HG02970 (cell line): ENCODE measurements around the gene DUSP2.
A peak's percentile ranks its signal among the peaks of the same experiment; 100 is the strongest.

ENCODE experiments used
- ATAC-seq: cut with Tn5 transposase; IDR thresholded peaks from one replicate; pipeline ENCODE4 v1.9.1; 2021; ENCODE audit warnings: mild to moderate bottlenecking, moderate library complexity, moderate number of reproducible peaks; ENCODE audit not compliant: unreplicated experiment, low FRiP score

Gene DUSP2

GRCh38 chr2:96145036-96145847 lies at the start of gene DUSP2:
Gene DUSP2 (minus strand): TSS chr2:96145440. CDS start chr2:96145354, 86 bp downstream.
- peak; percentile 46 for ATAC-seq

GRCh38 chr2:96191937-96192670 lies 46.9 kb upstream of the DUSP2 start:
- no peak for ATAC-seq

DNA sequence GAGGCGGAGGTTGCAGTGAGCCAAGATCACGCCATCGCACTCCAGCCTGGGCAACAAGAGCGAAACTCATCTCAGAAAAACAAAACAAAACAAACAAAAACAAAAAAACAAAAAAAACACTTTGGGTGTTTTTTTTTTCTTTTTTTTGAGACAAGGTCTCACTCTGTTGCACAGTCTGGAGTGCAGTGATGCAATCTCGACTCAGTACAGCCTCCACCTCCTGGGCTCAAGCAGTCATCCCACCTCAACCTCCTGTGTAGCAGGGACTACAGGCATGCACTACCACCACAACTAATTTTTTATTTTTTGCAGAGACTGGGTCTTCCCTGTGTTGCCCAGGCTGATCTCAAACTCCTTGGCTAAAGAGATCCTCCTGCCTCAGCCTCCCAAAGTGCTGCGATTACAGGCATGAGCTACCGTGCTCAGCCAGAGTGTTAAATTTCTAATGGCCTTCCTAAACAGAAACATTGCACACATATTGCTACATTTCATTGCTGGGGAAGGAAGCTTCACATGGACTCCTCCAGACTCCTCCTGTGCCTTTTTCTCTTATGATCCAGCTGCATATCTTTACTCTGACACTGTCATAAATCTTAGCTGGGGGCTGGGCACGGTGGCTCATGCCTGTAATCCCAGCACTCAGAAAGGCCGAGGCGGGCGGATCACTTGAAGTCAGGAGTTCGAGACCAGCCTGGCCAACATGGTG lies 43.7 kb upstream of the DUSP2 start:
- ATAC-seq, result no peak

DNA sequence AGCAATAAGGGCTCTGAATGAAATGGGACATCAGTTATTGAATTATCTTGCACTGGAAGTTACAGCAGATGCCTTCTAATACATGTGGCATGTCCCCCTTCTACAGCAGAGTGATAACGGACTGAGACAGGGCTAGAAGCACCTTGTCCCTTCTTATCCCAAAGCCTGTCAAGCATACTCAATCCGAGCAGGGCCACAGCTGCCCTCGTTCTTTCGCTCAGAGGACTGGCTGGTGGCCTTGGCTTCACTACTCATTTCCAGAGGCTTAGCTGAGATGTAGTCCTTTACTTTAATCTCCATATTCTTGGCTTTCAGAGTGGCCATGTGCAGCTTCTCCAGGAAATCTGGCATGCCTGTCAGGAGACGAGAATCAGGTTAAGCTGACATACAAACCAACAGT lies 41.3 kb upstream of the DUSP2 start:
- ATAC-seq, result no peak

DNA sequence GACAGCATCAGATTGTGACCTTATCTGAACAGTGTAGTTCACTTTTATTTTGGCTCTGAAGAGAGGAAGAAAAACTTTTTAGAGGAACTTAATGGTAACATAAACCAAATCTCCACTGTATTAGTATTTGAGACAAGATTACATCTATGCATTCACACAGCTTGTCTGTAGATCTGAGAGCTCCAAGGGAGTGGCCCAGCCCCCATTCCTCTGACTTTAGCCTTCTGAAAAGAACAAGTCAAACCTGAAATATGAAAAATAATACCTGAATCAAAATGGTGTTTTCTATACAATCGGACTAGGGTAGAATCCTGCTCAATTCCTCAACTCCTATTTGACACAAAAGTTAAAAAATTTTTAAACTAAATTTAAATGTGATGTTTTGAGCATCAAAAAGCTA lies 40.3 kb upstream of the DUSP2 start:
- ATAC-seq, result no peak

DNA sequence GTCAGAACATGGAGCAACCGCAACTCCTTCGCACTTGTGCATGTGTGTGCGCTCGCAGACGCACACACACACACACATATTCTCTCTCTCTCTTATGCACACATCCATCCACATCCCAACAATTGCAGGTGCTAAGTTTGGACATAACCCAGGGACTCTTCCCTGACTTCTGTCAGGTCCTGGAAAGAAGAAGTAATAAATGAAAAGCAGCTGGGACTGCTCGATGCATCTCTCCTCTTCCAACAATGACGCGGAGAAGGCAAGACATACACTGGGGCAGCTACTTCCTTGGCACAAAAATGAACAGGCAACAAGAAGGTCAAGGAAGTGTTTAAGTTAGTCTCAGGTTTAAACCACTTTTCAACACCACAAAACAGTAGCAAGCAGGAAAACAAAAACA lies 39.7 kb upstream of the DUSP2 start:
- no peak for ATAC-seq

- no peak for ATAC-seq
Observed at GRCh38 chr2:96184188-96184587, 38.9 kb upstream of the DUSP2 start.

DNA sequence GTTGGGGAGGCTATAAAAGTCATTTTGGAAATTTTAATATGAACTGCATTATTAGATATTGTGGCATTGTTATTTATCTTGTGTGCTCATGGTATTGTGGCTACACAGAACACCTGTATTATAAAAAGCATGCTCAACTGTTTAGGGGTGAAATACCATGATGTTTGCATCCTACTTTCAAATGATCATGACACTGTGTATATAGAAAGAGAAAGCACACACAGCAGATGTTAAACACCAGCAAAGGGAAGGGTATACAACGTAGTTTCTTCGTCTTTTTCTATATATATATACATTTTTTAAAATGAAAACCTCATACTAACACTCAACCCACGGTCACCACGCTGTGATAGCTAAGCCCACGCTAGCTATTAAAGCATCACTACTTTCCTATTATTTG lies 36.3 kb upstream of the DUSP2 start:
- no peak for ATAC-seq

DNA sequence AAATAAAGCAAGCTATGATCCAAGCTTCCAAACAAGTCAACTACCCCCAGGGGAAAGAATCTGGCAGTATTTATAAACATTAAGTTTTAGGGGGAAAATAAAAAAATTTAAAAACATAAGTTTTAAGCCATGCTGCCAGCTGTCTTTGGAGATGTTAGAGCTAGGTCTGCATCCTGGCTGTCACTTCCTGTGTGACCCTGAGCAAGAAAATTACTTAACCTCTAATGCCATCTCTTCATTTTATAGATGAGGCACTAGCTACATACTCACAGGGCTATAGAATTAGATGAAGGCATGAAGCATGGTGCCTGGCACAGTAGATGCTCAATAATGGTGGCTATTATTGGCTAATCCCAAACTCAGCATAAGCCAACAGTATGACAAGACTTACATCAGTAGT lies 35.3 kb upstream of the DUSP2 start:
- no peak for ATAC-seq

- ATAC-seq, result no peak
Observed at GRCh38 chr2:96180002-96180401, 34.8 kb upstream of the DUSP2 start.

DNA sequence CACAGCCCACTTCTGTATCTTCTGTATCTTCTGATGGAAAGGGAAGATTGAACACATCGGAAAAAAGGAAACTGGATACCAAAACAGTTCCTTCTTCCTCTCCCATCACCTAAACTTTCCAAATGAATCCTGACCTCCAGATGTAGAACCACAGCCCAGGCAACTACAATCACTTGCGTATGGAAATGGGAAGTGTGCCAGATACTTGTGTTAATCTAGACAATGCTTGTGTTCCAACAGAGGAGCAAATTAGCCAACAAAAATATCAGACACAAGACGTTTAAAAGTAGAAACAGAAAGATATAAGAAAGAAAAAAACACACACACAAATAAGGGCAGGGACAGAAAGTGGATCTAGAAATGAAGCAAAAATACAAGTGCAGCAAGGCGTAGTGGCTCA lies 31.4 kb upstream of the DUSP2 start:
- ATAC-seq, result no peak

DNA sequence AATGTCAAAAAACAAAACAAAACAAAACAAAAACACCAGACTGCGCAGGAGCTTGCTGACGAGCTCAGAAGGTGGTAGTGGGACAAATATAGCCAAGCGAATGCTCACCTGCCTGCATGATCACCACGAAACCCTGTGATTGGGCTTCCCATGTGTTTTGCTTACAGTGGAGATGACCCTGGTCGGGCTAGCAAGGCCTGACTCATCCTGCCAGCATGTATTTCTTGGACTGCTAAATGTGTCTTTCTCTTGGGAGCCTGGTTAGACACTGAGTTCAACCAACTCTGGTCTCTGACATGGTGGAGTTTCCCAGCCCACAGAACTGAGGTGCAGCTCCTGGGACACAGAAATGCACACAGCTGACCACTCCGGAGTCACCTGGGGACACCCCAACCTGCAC lies 30.7 kb upstream of the DUSP2 start:
- no peak for ATAC-seq

GRCh38 chr2:96174251-96175144 lies 29.3 kb upstream of the DUSP2 start:
- ATAC-seq, result peak; percentile 64

DNA sequence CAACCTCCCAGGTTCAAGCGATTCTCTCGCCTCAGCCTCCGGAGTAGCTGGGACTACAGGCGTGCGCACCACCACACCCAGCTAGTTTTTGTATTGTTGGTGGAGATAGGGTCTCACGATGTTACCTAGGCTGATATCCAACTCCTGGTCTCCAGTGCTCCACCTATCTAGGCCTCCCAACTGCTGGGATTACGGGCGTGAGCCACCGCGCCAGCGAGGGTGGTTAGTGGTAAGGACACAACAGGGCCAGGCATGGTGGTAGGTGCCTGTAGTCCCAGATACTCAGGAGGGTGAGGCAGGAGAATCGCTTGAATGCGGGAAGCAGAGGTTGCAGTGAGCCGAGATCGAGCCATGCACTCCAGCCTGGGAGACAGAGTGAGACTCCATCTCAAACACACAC lies 26.6 kb upstream of the DUSP2 start:
- no peak for ATAC-seq

- ATAC-seq, result no peak
Observed at GRCh38 chr2:96170626-96171025, 25.4 kb upstream of the DUSP2 start.

DNA sequence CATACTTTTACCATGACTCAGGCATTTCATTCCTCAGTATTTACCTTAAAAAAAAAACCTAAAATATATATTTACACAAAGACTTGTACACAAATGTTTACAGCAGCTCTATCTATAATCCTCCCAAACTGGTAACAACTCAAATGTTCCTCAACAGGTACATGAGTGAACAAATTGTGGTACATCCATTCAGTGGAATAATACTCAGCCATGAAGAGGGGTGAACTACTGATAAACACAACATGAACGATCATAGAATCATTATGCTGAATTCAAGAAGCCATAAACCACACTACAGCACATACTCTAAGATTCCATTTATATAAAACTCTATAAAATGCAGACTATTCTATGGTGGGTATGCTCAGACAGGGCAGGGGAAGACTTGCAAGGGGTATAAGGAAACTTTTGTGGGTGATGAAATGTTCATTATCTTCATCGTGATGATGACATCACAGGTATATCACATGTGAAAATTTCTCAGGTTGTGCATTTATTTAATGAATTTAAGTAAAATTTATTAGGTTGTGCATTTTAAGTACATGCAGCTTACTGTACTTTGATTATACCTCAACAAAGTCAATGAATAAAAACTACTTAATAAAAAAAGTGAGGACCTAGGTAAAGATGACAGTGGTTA lies 24.7 kb upstream of the DUSP2 start:
- ATAC-seq, result no peak

- ATAC-seq, result no peak
Observed at GRCh38 chr2:96167407-96168013, 22.3 kb upstream of the DUSP2 start.

- no peak for ATAC-seq
Observed at GRCh38 chr2:96164459-96165184, 19.4 kb upstream of the DUSP2 start.
